Neural cell (in vitro differentiated cells): ENCODE data around the gene CDNF. TPM values are rescaled to one million over a fixed set of nuclear protein-coding genes. Genes with fewer than 3 reads are reported as not detected.

Experiments
- H2AFZ ChIP-seq: fragments of 200-600, 300-800 bp; sonication (generic), shearing (Covaris generic); 2 replicates; pipeline ENCODE4 v1.6.0; 2014; ENCODE audit warnings: low read depth, mild to moderate bottlenecking, antibody characterized with exemption, low read length, moderate library complexity
- H3F3A ChIP-seq: fragments of 200-600 bp; shearing (Covaris generic); 2 replicates; pipeline ENCODE4 v1.6.1; 2016; ENCODE audit warnings: mild to moderate bottlenecking, moderate library complexity, mixed read lengths, antibody characterized with exemption, low read length; ENCODE audit not compliant: insufficient read depth, poor library complexity, severe bottlenecking
- H3K27ac ChIP-seq: fragments of 200-600, 300-800 bp; sonication (generic), shearing (Covaris generic); 2 replicates; pipeline ENCODE4 v1.5.1; 2014; ENCODE audit warnings: mild to moderate bottlenecking, low read length, moderate library complexity
- H3K27me3 ChIP-seq: fragments of 300-800, 200-600 bp; sonication (generic), shearing (Covaris generic); 2 replicates; pipeline ENCODE4 v1.6.0; 2014; ENCODE audit warnings: mild to moderate bottlenecking, low read depth, low read length, moderate library complexity; ENCODE audit not compliant: insufficient read depth
- H3K36me3 ChIP-seq: fragments of 300-800, 200-600 bp; sonication (generic), shearing (Covaris generic); 2 replicates; pipeline ENCODE4 v1.5.1; 2014; ENCODE audit warnings: mild to moderate bottlenecking, antibody characterized with exemption, low read length, moderate library complexity; ENCODE audit not compliant: insufficient read depth
- H3K4me2 ChIP-seq: fragments of 300-800, 200-600 bp; sonication (generic), shearing (Covaris generic); 2 replicates; pipeline ENCODE4 v1.6.0; 2014; ENCODE audit warnings: mild to moderate bottlenecking, low read length
- H3K4me3 ChIP-seq: fragments of 300-800, 200-600 bp; sonication (generic), shearing (Covaris generic); 2 replicates; pipeline ENCODE4 v1.5.1; 2014; ENCODE audit warnings: mild to moderate bottlenecking, low read length, moderate library complexity
- H3K79me2 ChIP-seq: fragments of 200-600 bp; shearing (Covaris generic); replicated peaks from 2 replicates; pipeline ENCODE4 v1.6.0; 2014; ENCODE audit warnings: mild to moderate bottlenecking, low read length, moderate library complexity; ENCODE audit not compliant: insufficient read depth
- H3K9ac ChIP-seq: fragments of 300-800, 200-600 bp; sonication (generic), shearing (Covaris generic); 2 replicates; pipeline ENCODE4 v1.6.1; 2016; ENCODE audit warnings: mild to moderate bottlenecking, low read length, mixed read lengths
- H3K9me2 ChIP-seq: fragments of 200-600 bp; shearing (Covaris generic); 2 replicates; pipeline ENCODE4 v1.6.1; 2016; ENCODE audit warnings: mild to moderate bottlenecking, low read length, mixed read lengths; ENCODE audit not compliant: insufficient read depth
- H3K9me3 ChIP-seq: fragments of 200-600, 300-800 bp; sonication (generic), shearing (Covaris generic); 2 replicates; pipeline ENCODE4 v1.6.1; 2016; ENCODE audit warnings: mild to moderate bottlenecking, mixed run types, low read length, moderate library complexity, mixed read lengths
- H4K20me1 ChIP-seq: fragments of 200-600 bp; shearing (Covaris generic); 2 replicates; pipeline ENCODE4 v1.6.1; 2016; ENCODE audit warnings: mild to moderate bottlenecking, mixed run types; ENCODE audit not compliant: insufficient read depth
- CTCF ChIP-seq: fragments of 450-650 bp; IDR thresholded peaks from 2 replicates; pipeline ENCODE4 v1.5.1; 2014; ENCODE audit warnings: antibody characterized with exemption, mild to moderate bottlenecking, moderate library complexity; ENCODE audit not compliant: poor library complexity, severe bottlenecking
- EP300 ChIP-seq: fragments of 450-650 bp; conservative IDR thresholded peaks from 2 replicates; pipeline ENCODE4 v1.6.1; 2014; ENCODE audit warnings: antibody characterized with exemption, mild to moderate bottlenecking, moderate library complexity; ENCODE audit not compliant: poor library complexity, severe bottlenecking
- EZH2 ChIP-seq: fragments of 200-600, 300-800 bp; shearing (Covaris generic), sonication (generic); IDR thresholded peaks from 2 replicates; pipeline ENCODE4 v1.6.1; 2014; ENCODE audit warnings: antibody characterized with exemption, low read length, borderline replicate concordance, mild to moderate bottlenecking; ENCODE audit not compliant: insufficient read depth, poor library complexity, severe bottlenecking
- MXI1 ChIP-seq: fragments of 450-650 bp; conservative IDR thresholded peaks from 2 replicates; pipeline ENCODE4 v1.6.1; 2014; ENCODE audit warnings: antibody characterized with exemption, mild to moderate bottlenecking; ENCODE audit not compliant: poor library complexity, severe bottlenecking
- POLR2AphosphoS5 ChIP-seq: IDR thresholded peaks from 2 replicates; pipeline ENCODE4 v1.6.1; 2012
- RAD21 ChIP-seq: fragments of 450-650 bp; conservative IDR thresholded peaks from 2 replicates; pipeline ENCODE4 v1.6.1; 2014; ENCODE audit warnings: antibody characterized with exemption, mild to moderate bottlenecking, moderate library complexity
- REST ChIP-seq: IDR thresholded peaks from 2 replicates; pipeline ENCODE4 v1.6.1; 2012; ENCODE audit warnings: borderline replicate concordance
- SMC3 ChIP-seq: fragments of 450-650 bp; conservative IDR thresholded peaks from 2 replicates; pipeline ENCODE4 v1.6.1; 2014; ENCODE audit warnings: antibody characterized with exemption, mild to moderate bottlenecking, moderate library complexity; ENCODE audit not compliant: poor library complexity
- TAF1 ChIP-seq: IDR thresholded peaks from 2 replicates; pipeline ENCODE4 v1.6.1; 2012; ENCODE audit warnings: low read depth
- polyA plus RNA-seq: library from polyadenylated mRNA; depleted of rRNA; stranded (reverse); fragments of >200 nt; gene quantifications from 2 replicates; pipeline ENCODE4 v1.2.3, GENCODE V29; 2014

The CDNF gene
- polyA plus RNA-seq, 1 donor from 2014 or later: 1.5 TPM

GRCh38 chr10:14787938-14788337, 49.9 kb downstream of the CDNF start:
- Histone ChIP-seq H3K4me3 (no peak overlapping the region), H3K36me3 (no peaks in the 10 kb centered on the region), H3K9me3 (no peaks in the 10 kb centered on the region), H2AFZ (no peak overlapping the region), H3K9ac (no peak overlapping the region), H3K27me3 (no peaks in the 10 kb centered on the region), H3K9me2 (no peaks in the 10 kb centered on the region), H3K27ac (no peak overlapping the region), H4K20me1 (no peaks in the 10 kb centered on the region), H3F3A (no peaks in the 10 kb centered on the region), H3K79me2 (no peaks in the 10 kb centered on the region), H3K4me2 (no peak overlapping the region)
- TF ChIP-seq POLR2AphosphoS5 (no peak), RAD21 (no peak), MXI1 (no peak), SMC3 (no peak), REST (no peak), CTCF (no peak), EZH2 (no peak), TAF1 (no peak)

- no peaks in the 10 kb centered on the region for H3K9me2 ChIP-seq
- H3K36me3 ChIP-seq: no peaks in the 10 kb centered on the region
- H3K79me2 ChIP-seq: no peaks in the 10 kb centered on the region
- H3K4me2 ChIP-seq: no peak overlapping the region
- no peaks in the 10 kb centered on the region for H4K20me1 ChIP-seq
- H3K4me3 ChIP-seq: no peak overlapping the region
- no peaks in the 10 kb centered on the region for H3K27me3 ChIP-seq
- TF ChIP-seq EP300 (no peak), RAD21 (no peak), CTCF (no peak), EZH2 (no peak), SMC3 (no peak), TAF1 (no peak), MXI1 (no peak), REST (no peak), POLR2AphosphoS5 (no peak)
- H3K9ac ChIP-seq: no peak overlapping the region
- no peak overlapping the region for H2AFZ ChIP-seq
- no peaks in the 10 kb centered on the region for H3K9me3 ChIP-seq
- no peaks in the 10 kb centered on the region for H3F3A ChIP-seq
- H3K27ac ChIP-seq: no peak overlapping the region
Measured at GRCh38 chr10:14784459-14785055, 53.3 kb downstream of the CDNF start.
